ENCODE measurements around the gene PRCD.

Gene PRCD

GRCh38 chr17:76593959-76594358 is 54.1 kb downstream of the PRCD start:
- H3K27ac ChIP-seq, result no peak overlapping the region
- TF ChIP-seq CTCF (conservative IDR thresholded peaks at IDR 0.05), result no peak

- TF ChIP-seq CTCF (conservative IDR thresholded peaks at IDR 0.05), result no peak
- no peak overlapping the region for H3K27ac ChIP-seq
These were observed 54.8 kb downstream of the PRCD start for GRCh38 chr17:76594690-76595089.
